ENCODE data around the gene PACRG. TPM values are rescaled to one million over a fixed set of nuclear protein-coding genes. Genes with fewer than 3 reads are reported as not detected.

The PACRG gene
- total RNA-seq, 1 experiment from 2014 or later: not detected

DNA sequence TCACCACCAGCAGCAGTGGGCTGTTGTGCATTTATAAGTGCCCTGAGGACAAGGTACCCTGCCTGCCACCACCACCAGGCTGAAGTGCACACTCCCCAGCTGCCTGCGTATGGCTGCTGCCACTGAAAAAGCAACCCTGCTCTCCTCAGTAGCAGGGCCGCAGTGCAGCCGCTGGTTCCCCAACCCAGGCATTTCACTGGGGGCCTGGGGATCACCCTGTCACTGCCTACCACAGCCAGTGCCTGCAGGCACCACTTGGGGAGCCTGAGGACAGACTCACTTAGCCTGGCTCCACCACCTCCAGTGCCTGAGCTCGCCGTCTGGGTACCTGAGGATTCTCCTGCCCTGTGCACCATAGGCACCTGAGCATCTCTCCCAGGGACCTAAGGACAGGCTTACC is 215.6 kb downstream of the PACRG start:
- POLR2A ChIA-PET: no interaction called here
- CTCF ChIA-PET: no interaction called here
- intact Hi-C loops (cut with micrococcal nuclease; ENCODE audit: unreplicated experiment): no loop called here
- H3K27me3 Mint-ChIP-seq (ENCODE audit: insufficient read depth, unreplicated experiment): no peaks in the 10 kb centered on the region
- Histone ChIP-seq H3K9me3 (peaks cover 11% of the 10 kb centered on the region; the same call in 1 of the 2 replicates), H3K4me1 (no peaks in the 10 kb centered on the region), H3K27me3 (replicated peaks; ENCODE audit: control insufficient read depth, insufficient read depth, low read length) (no peaks in the 10 kb centered on the region), H3K36me3 (ENCODE audit: control insufficient read depth, insufficient read depth, low read length) (no peaks in the 10 kb centered on the region), H3K4me3 (ENCODE audit: low read depth, low read length) (no peak overlapping the region)
- TF ChIP-seq CTCF (IDR thresholded peaks at IDR 0.05; ENCODE audit: insufficient read depth in 1 of 2, low read depth in 1 of 2, low read length in 1 of 2, severe bottlenecking in 1 of 2, unreplicated experiment in 1 of 2): no peak
- no peaks in the 10 kb centered on the region for H3K9me3 Mint-ChIP-seq (ENCODE audit: unreplicated experiment)
- DNase-seq: no peak
- H3K4me3 Mint-ChIP-seq (ENCODE audit: unreplicated experiment): no peak overlapping the region
- H3K4me1 Mint-ChIP-seq (ENCODE audit: low read depth, unreplicated experiment): no peaks in the 10 kb centered on the region
- H3K27ac Mint-ChIP-seq (ENCODE audit: unreplicated experiment): no peak overlapping the region
- no peaks in the 10 kb centered on the region for H3K36me3 Mint-ChIP-seq (ENCODE audit: insufficient read depth, unreplicated experiment)
- no TSS peak for BruUV-seq (replicated peaks)

- Mint-ChIP-seq H3K4me1 (ENCODE audit: low read depth, unreplicated experiment) (no peaks in the 10 kb centered on the region), H3K4me3 (ENCODE audit: unreplicated experiment) (no peak overlapping the region), H3K27me3 (ENCODE audit: insufficient read depth, unreplicated experiment) (peaks cover 2% of the 10 kb centered on the region), H3K9me3 (ENCODE audit: unreplicated experiment) (no peaks in the 10 kb centered on the region), H3K36me3 (ENCODE audit: insufficient read depth, unreplicated experiment) (no peaks in the 10 kb centered on the region), H3K27ac (ENCODE audit: unreplicated experiment) (no peak overlapping the region)
- DNase-seq: peak in 1 of 2 experiments; percentile 3
- Histone ChIP-seq H3K4me3 (ENCODE audit: low read depth, low read length) (no peak overlapping the region), H3K27me3 (replicated peaks; ENCODE audit: control insufficient read depth, insufficient read depth, low read length) (no peaks in the 10 kb centered on the region), H3K4me1 (no peaks in the 10 kb centered on the region), H3K36me3 (ENCODE audit: control insufficient read depth, insufficient read depth, low read length) (no peaks in the 10 kb centered on the region), H3K9me3 (no peaks in the 10 kb centered on the region)
- no TSS peak for BruUV-seq (replicated peaks)
- intact Hi-C loops (cut with micrococcal nuclease; ENCODE audit: unreplicated experiment): no loop called here
- TF ChIP-seq CTCF (IDR thresholded peaks at IDR 0.05; ENCODE audit: insufficient read depth in 1 of 2, low read depth in 1 of 2, low read length in 1 of 2, severe bottlenecking in 1 of 2, unreplicated experiment in 1 of 2): no peak
- ChIA-PET POLR2A (no interaction called here), CTCF (no interaction called here)
These were observed 223.5 kb downstream of the PACRG start for GRCh38 chr6:162951164-162951743.

- no peaks in the 10 kb centered on the region for H3K36me3 ChIP-seq (ENCODE audit: control insufficient read depth, insufficient read depth, low read length)
- H3K4me1 Mint-ChIP-seq (ENCODE audit: low read depth, unreplicated experiment): no peaks in the 10 kb centered on the region
- no peaks in the 10 kb centered on the region for H3K9me3 ChIP-seq
- DNase-seq: no peak
- no peak overlapping the region for H3K27ac Mint-ChIP-seq (ENCODE audit: unreplicated experiment)
- CTCF ChIA-PET: no interaction called here
- TF ChIP-seq CTCF (IDR thresholded peaks at IDR 0.05; ENCODE audit: insufficient read depth in 1 of 2, low read depth in 1 of 2, low read length in 1 of 2, severe bottlenecking in 1 of 2, unreplicated experiment in 1 of 2): no peak
- BruUV-seq (replicated peaks): no TSS peak
- no peaks in the 10 kb centered on the region for H3K27me3 ChIP-seq (replicated peaks; ENCODE audit: control insufficient read depth, insufficient read depth, low read length)
- H3K9me3 Mint-ChIP-seq (ENCODE audit: unreplicated experiment): no peaks in the 10 kb centered on the region
- H3K4me1 ChIP-seq: no peaks in the 10 kb centered on the region
- H3K4me3 ChIP-seq (ENCODE audit: low read depth, low read length): no peak overlapping the region
- no peaks in the 10 kb centered on the region for H3K36me3 Mint-ChIP-seq (ENCODE audit: insufficient read depth, unreplicated experiment)
- intact Hi-C loops (cut with micrococcal nuclease; ENCODE audit: unreplicated experiment): no loop called here
- H3K4me3 Mint-ChIP-seq (ENCODE audit: unreplicated experiment): no peak overlapping the region
- POLR2A ChIA-PET: no interaction called here
- H3K27me3 Mint-ChIP-seq (ENCODE audit: insufficient read depth, unreplicated experiment): peaks cover 2% of the 10 kb centered on the region
These were observed 224.6 kb downstream of the PACRG start for GRCh38 chr6:162952423-162952822.

All from Caco-2 (cell line).